ENCODE results near the gene RSPH6A. TPM values are rescaled to one million over a fixed set of nuclear protein-coding genes. Genes with fewer than 3 reads are reported as not detected.
"Not testable (repeated sequence)": the region's sequence is repeated elsewhere in the genome, so short reads cannot be mapped to it uniquely, and the experiment has no call there.

Gene RSPH6A
- total RNA-seq, 4 donors from 2014 or later, result 0.11 TPM; not detected in 3

GRCh38 chr19:45801603-45802175 is 13.4 kb downstream of the RSPH6A start:
- intact Hi-C loops (cut with DNase I), result no loop called here
- no peak for DNase-seq (ENCODE audit: extremely low spot score)
- TF ChIP-seq, protein P1, sequence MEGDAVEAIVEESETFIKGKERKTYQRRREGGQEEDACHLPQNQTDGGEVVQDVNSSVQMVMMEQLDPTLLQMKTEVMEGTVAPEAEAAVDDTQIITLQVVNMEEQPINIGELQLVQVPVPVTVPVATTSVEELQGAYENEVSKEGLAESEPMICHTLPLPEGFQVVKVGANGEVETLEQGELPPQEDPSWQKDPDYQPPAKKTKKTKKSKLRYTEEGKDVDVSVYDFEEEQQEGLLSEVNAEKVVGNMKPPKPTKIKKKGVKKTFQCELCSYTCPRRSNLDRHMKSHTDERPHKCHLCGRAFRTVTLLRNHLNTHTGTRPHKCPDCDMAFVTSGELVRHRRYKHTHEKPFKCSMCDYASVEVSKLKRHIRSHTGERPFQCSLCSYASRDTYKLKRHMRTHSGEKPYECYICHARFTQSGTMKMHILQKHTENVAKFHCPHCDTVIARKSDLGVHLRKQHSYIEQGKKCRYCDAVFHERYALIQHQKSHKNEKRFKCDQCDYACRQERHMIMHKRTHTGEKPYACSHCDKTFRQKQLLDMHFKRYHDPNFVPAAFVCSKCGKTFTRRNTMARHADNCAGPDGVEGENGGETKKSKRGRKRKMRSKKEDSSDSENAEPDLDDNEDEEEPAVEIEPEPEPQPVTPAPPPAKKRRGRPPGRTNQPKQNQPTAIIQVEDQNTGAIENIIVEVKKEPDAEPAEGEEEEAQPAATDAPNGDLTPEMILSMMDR (IDR thresholded peaks at IDR 0.05), result no peak
- TF ChIP-seq POLR2A (IDR thresholded peaks at IDR 0.05; ENCODE audit: low read depth) (no peak), POLR2AphosphoS5 (IDR thresholded peaks at IDR 0.05) (no peak)
- peaks cover 6 to 12% (median 10%) of the 10 kb centered on the region in 4 donors for H3K4me1 ChIP-seq
- no peaks in the 10 kb centered on the region for H3K9me3 ChIP-seq
- 83% methylated on average over 7 of the region's 7 CpGs for WGBS
- H3K36me3 ChIP-seq, result no peaks in the 10 kb centered on the region
- H3K4me3 ChIP-seq, result no peak overlapping the region
- no peak overlapping the region for H3K27ac ChIP-seq (replicated peaks in 1 of 4)
- no peaks in the 10 kb centered on the region for H3K27me3 ChIP-seq

DNA sequence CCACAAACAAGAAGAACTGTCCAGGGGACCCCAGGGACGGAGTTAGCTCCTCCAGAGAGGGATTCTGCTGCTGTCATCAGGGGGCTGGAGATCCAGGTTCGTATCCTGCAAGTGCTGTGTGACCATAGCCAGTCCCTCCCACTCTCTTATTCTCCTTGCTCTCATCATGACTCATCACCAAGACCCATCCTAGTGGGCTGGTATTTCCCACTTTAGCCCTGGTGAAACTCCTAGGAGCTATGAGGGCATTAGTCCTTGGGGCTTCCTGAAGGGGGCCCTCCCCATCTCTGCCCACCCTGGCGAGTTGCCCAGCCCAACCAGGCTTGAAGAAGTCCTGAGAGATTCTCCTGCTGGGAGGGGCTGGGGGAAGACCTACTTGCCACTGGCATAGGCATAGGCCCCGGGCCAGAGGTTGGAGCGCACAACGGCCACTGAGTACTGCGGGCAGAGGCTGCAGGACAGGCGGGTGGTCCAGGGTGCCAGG is 15.0 kb downstream of the RSPH6A start:
- Histone ChIP-seq H3K4me1 (peaks cover 6 to 12% (median 10%) of the 10 kb centered on the region in 4 donors), H3K36me3 (no peaks in the 10 kb centered on the region), H3K4me3 (no peak overlapping the region), H3K27ac (replicated peaks in 1 of 4) (no peak overlapping the region), H3K27me3 (no peaks in the 10 kb centered on the region), H3K9me3 (no peaks in the 10 kb centered on the region)
- no peak for TF ChIP-seq POLR2A (IDR thresholded peaks at IDR 0.05; ENCODE audit: low read depth)
- TF ChIP-seq, protein P1 (IDR thresholded peaks at IDR 0.05), result no peak
- no peak for TF ChIP-seq EP300 (IDR thresholded peaks at IDR 0.05)
- TF ChIP-seq POLR2AphosphoS5 (IDR thresholded peaks at IDR 0.05), result no peak
- intact Hi-C loops (cut with DNase I), result no loop called here
- 91% methylated on average over 7 of the region's 8 CpGs for WGBS
- DNase-seq (ENCODE audit: extremely low spot score), result no peak

- not testable (repeated sequence) for H3K9me3 ChIP-seq; DNase-seq (ENCODE audit: extremely low spot score); H3K4me3 ChIP-seq; H3K36me3 ChIP-seq; H3K27me3 ChIP-seq; H3K27ac ChIP-seq (replicated peaks in 1 of 4)
- peaks cover 6 to 12% (median 10%) of the 10 kb centered on the region in 4 donors for H3K4me1 ChIP-seq
- WGBS, result 86% methylated on average over 5 of the region's 5 CpGs
- intact Hi-C loops (cut with DNase I), result loop anchor here (1.0 kb wide), 1 partner anchor 30 kb away; the partner anchor contains the start of gene SIX5
Observed at GRCh38 chr19:45799541-45799940, 15.6 kb downstream of the RSPH6A start.

DNA sequence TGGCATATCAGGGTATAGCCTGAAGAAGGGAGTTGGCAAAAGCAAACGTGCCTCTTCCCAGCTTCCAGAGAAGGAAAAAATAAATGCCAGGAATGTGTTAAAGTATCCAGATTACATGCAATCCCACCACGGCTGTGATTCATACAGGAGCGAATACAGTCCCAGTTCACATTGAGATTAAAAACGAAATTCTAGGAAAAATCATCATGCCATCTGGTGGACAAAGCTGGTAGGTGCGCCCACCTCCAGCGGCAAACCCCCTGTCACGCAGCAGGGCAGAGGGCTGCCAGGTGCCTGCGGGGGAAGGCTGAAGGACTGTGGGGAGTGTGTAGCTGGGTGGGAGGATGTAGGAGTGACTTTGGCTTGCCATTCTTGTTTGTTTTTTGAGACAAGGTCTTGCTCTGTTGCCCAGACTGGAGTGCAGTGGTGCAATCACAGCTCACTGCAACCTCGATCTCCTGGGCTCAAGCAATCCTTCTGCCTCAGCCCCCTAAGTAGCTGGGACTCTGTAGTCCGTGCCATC is 16.1 kb downstream of the RSPH6A start:
- intact Hi-C loops (cut with DNase I), result loop anchor here (1.0 kb wide), 1 partner anchor 30 kb away; the partner anchor contains the start of gene SIX5
- no peak for DNase-seq (ENCODE audit: extremely low spot score)
- no peaks in the 10 kb centered on the region for H3K9me3 ChIP-seq
- no peaks in the 10 kb centered on the region for H3K27me3 ChIP-seq
- H3K4me1 ChIP-seq, result peaks cover 6 to 12% (median 10%) of the 10 kb centered on the region in 4 donors
- H3K36me3 ChIP-seq, result no peaks in the 10 kb centered on the region
- 7% methylated on average over 10 of the region's 10 CpGs for WGBS
- no peak overlapping the region for H3K4me3 ChIP-seq
- TF ChIP-seq, protein P1 (IDR thresholded peaks at IDR 0.05), result peak; percentile 91 to 96 (median 95)
- TF ChIP-seq POLR2AphosphoS5 (IDR thresholded peaks at IDR 0.05), result peak; percentile 23 to 69
- no peak for TF ChIP-seq POLR2A (IDR thresholded peaks at IDR 0.05; ENCODE audit: low read depth)
- H3K27ac ChIP-seq (replicated peaks in 1 of 4), result peak overlapping the region in 1 of 4 donors; percentile 34

DNA sequence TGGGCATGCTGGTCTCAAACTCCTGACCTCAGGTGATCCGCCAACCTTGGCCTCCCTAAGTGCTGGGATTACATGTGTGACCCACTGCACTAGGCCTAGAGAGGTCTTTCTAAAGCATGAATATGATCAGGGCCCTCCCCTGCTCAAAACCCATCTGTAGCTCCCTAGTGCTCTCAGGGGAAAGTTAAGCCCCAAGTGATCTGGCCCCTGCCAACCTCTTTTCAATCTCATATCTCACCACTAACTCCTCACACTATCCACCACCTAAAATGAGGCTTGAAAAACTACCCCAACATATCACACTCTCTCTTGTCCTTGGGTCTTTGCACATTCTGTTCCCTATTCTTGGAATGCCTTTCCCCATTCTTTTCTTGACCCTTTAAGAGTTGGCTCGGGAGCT is 20.5 kb downstream of the RSPH6A start:
- peaks cover 27 to 46% (median 35%) of the 10 kb centered on the region in 4 donors for H3K4me1 ChIP-seq
- no peak overlapping the region for H3K4me3 ChIP-seq
- TF ChIP-seq POLR2AphosphoS5 (IDR thresholded peaks at IDR 0.05) (no peak), EP300 (IDR thresholded peaks at IDR 0.05) (no peak), POLR2A (IDR thresholded peaks at IDR 0.05; ENCODE audit: low read depth) (no peak)
- TF ChIP-seq, protein P1 (IDR thresholded peaks at IDR 0.05), result no peak
- H3K9me3 ChIP-seq, result no peaks in the 10 kb centered on the region
- no peak for DNase-seq (ENCODE audit: extremely low spot score)
- no peak overlapping the region for H3K27ac ChIP-seq (replicated peaks in 1 of 4)
- peaks cover 0 to 14% (median 13%) of the 10 kb centered on the region in 4 donors for H3K36me3 ChIP-seq
- H3K27me3 ChIP-seq, result no peaks in the 10 kb centered on the region
- WGBS, result 88% methylated on average over 2 of the region's 2 CpGs
- intact Hi-C loops (cut with DNase I), result no loop called here
